Activated CD4-positive, alpha-beta T cell treated with anti-CD3 and anti-CD28 coated beads, Interleukin-2, amount 50 U/mL, for 1 hour (primary cell): ENCODE data around the gene MYADML2.
"Not testable (repeated sequence)": the region's sequence is repeated elsewhere in the genome, so short reads cannot be mapped to it uniquely, and the experiment has no call there.

Source experiments
- DNase-seq: peaks from one replicate; pipeline ENCODE4 v3.0.0-alpha.2; 2020

MYADML2 gene, protein sequence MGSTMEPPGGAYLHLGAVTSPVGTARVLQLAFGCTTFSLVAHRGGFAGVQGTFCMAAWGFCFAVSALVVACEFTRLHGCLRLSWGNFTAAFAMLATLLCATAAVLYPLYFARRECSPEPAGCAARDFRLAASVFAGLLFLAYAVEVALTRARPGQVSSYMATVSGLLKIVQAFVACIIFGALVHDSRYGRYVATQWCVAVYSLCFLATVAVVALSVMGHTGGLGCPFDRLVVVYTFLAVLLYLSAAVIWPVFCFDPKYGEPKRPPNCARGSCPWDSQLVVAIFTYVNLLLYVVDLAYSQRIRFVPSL

DNA sequence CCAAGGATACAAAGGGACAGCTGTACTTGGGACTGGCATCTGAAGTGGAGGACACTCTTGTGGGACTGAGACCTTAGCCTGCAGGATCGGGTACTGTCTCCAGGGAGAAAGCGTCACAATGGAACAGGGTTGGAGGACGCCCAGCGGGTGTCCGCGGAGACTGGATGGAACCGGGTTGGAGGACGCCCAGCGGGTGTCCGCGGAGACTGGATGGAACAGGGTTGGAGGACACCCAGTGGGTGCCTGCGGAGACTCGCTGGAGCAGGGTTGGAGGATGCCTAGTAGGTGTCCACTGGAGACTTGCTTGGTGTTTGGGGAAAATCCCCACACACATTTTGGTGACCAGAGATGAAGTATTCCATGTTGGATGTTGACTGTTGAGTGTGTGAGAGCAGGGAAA is at the start of gene MYADML2:
TSS of gene MYADML2 (minus strand) at position 45 of the 400 bp plus-strand sequence. CDS start 5,492 bp downstream, outside the sequence.
- DNase-seq = no peak

DNA sequence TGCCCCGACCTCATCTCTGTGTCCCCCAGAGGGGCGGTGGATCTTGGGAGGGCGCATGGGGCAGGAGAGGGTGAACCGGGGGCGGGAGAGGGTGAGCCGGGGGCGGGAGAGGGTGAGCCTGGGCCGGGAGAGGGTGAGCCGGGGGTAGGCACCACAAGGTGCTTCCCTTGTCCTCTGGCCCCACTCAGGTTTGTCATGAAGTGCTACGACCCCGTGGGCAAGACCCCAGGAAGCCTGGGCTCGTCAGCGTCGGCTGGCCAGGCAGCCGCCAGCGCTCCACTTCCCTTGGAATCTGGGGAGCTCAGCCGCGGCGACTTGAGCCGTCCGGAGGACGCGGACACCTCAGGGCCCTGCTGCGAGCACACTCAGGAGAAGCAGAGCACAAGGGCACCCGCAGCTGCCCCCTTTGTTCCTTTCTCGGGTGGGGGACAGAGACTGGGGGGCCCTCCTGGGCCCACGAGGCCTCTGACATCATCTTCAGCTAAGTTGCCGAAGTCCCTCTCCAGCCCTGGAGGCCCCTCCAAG is 49.3 kb upstream of the MYADML2 start:
- no peak for DNase-seq

DNA sequence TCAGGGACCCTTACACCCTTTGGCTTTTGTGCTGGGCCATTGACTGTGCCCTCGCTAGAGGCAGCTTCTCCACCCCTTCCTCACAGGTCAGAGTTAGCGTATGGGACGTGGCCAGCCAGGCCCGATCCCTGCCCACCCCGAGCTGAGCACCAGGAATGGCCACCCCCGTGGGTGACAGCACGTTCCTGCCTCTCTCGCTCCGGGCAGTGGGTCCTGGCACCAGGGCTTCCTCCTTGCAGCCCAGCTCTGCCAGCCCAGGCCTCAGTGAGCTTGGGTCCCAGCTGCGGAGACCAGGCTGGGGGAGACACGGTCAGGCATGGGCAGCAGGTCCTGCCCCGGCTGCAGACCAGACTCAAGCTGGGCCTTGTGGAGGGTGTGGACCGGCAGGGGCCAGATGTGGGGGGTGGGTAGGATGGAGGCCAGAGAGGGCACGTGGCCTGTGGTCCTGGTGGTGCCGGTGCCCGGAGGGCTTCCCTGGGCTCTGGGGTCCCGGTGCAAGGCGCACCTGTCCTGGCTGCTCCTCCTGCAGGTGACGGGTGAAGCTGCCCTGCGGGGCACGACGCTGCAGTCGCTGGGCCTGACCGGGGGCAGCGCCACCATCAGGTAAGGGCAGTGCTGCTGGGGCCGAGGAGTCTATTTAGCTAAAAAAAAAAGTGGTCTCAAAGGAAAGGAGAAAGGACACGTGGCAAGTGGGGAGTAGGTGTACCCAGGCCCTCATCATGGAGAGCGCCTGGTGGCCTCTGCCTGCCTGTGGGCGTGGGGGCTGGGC is 48.6 kb upstream of the MYADML2 start:
- DNase-seq = no peak

DNA sequence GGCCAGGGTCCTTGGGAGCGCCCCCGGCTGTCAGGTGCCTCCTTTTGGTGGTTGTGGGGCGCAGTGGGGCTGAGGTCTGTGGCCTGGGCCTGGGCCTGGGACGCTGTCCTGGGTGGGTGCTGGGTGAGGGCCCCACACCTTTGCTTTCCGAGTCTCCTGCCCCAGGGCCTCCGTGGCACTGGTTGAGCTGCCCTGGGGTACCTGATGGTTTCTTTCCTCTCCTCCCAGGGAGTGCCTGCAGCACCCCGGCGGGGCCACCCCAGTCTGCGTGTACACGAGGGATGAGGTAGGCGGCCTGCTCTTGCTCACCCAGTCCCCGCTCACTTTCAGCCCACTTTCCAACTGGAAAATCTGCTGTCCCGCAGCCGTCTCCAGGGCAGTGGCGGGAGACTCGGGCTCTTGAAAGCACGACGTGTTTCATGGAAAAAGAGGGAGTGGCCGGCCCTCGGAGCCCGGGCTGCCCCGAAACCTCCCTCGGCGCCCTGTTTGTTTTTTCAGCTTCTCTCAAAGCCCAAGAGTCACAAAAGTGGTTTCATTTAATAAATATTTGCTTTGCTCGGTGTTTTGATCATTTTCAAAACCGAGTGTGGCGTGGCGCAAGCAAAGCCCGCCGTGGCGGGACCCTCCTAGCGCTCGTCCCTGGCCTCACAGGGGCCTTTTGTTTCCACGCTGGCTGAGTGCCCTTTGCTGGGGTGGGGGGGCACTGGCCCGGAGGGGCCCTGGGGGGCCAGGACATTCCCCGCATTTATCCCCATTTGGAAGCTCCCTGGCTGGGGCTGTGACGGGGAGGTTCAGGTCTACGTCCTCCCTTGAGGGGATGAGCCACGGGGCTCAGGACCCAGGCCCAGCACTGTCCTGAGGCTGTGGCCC is 47.8 kb upstream of the MYADML2 start:
- no peak for DNase-seq

DNA sequence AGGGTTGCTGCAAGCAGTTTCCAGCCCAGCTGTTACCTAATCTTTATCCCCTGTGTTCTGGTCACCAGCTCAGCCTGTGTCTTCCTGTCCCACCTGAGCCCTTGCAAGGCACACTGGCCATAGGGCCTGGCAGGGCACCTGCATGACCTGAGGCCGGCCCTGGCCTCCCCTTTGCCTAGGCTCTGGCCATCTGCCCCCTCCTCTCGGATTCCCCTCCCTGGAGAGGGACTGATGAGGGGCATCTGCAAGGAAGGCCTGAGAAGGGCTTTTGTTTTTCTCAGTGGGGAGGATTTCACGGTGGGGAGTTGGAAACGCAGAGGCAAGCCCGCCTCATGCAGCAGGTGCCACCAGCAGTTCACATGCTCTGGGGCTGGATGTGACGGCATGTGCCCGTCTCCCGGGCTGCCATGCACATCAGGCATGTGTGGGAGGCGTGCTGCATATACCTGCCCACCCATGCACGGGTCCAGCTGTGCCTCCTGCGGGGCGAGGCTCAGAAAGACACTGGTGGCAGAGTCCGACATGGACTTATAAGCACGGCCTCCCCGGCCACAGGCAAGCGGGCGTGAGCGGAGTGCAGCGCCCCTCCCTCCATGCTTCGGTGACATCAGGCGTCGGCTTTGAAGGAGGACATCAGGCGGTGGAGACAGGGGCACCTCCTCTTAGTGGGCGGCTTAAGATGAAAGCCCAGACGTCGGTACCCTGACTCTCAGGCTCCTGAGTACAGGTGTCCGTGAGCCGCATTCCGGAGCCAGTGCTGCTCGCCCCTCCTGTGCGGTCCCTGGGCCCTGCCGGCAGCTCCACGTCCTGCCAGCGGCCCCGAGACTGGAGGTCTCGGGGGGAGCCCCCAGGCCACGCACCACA is 46.9 kb upstream of the MYADML2 start:
- DNase-seq = no peak

DNA sequence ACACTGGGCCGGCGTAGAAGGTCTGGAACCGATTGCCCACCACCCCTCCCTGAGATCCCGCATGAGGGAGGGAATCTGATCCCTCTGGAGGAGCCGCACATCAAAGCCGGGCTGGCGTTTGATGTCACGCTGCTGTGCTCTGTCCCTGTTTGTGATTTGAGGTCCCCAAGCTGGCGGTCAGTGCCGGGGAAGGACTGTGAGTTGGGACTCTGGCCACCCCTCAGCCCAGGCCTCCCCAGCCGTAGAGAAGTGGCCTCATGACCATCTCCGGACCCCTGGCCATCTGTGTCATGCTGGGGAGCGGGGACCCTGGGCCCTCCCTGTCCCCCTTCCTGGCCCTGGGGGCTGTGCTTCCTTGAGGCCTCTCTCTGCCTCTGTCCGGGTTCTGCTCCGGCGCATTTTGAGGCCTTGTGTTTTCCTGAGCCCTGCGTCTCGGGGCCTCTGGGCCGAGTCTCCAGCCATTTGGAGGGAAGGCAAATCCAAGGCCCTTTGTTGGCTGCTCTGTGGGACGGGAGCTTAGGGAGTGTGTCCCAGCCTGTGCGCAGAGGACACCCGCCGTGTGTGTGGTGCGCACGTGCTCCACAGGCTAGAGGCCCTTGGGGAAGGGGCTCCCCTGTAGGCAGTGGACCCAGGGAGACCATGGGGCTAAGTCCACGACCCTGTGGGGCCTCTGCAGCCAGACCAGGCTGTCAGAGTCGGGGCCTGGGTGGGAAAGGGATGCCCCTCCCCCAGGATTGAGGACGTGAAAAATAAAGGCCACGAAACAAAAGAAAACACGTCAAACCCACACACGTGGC is 45.5 kb upstream of the MYADML2 start:
- DNase-seq = no peak

DNA sequence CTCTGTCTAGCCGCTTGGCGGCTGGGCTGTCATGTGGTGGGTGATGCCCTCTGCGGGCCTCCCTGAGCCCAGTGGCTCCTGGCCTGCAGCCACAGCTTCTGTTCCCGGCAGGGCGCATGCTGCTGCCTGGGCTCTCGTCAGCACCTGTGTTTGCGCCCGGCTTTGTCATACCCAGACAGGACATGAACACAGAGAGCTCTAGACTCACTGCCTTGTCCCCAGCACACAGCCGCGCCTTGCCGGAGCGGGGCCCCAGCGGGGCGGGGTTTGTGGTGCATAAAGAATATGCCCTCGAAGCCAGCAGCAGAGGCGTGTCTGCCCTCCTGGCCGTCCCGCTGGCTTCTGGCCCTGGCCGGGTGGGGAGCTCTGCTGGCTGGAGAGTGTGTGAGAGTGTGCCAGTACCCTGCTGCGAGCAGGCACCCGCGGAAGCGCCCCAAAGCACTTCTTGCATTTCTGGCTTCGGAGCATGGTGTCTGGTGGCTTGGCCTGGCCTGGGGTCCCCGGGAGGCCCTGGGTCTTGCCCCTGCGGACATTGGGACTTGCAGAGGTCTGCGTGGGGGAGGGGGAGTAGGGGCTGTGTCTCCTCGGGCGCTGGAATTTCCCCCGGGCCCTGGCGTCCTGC is 44.8 kb upstream of the MYADML2 start:
- no peak for DNase-seq

DNA sequence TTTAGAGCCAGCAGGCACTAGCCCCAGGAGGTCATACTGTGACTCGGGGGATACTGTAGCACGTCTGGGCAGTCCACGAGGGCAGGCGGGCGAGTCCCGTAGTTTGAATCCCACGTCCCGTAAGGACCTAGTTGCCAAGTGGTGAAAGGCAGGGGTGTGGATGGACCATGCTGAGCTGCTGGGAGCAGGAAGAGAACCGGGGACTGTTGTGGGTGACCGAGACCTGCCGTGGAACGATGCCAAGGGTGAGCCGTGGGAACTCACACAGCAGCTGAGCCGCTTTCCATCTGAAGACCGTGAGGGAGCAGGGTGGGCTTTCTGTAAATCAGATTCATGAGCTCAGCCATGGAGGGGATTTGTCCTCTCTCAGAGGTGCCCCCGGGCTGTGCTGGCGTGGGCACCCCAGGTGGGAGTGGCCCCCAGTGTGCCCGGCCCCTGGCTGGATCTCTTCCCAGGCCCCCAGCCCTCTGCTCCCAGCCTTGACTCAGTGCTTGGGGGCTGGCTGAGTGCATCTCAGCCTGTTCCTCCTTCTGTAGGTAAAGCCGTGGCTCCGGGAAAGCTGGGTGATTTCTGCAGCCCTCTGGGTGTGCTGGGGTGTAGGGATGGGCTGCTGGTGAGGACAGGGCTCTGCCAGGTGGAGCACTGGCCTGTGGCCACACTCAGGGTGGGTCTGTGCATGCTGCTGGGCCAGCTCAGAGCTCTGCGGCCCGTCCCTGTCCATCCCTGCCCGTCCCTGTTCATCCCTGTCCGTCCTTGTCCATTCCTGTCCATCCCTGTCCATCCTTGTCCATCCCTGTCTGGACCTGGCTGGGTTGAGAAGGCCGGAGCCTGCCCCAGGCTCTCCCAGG is 44.0 kb upstream of the MYADML2 start:
- no peak for DNase-seq

DNA sequence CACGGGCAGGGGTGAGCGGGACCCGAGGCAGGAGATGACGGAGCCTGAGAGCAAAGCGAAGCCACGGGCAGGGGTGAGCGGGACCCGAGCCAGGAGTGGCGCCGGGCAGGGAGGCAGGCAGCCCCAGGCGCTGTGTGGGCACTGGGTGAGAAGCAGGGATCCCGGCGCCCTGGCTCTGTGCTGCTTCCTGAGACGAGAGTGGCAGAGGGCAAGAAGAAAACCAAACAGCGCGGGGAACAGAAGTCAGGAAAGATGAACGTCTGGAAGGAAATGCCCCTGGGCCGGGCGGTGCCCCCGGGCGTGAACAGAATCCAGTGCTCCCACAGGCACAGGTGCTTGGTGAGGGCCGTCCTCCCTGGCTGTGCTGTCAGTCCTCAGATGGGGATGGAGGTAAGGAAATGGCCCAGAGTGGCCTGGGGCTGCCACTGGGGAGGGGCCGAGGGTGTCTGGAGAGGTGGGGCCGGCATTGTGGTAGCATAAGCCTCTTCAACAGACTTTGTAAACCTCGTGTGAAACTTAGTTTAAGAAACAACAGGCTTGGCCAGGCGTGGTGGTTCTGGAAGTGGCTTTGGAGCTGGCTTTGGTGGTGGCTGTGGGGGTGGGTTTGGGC is 40.2 kb upstream of the MYADML2 start:
- DNase-seq = no peak

DNA sequence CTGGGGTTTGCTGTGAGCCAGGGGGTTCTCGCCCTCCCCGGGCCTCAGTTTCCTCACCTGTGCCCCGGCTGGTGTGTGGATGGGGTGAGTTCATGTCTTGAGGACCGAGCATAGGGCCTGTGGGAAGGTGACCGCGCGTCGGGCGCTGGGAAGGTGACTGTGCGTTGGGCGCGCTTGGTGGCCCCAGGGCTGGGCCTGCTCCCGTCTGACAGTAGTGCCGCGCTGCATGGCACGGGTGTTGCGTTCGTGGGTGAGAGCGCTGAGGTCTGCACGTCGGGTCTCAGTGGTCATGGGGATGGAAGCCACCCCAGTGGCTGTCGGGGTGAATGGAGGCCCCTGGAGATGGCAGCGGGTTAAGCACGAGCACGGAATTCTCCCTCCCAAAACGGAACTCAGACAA is 39.6 kb upstream of the MYADML2 start:
- DNase-seq = no peak

DNA sequence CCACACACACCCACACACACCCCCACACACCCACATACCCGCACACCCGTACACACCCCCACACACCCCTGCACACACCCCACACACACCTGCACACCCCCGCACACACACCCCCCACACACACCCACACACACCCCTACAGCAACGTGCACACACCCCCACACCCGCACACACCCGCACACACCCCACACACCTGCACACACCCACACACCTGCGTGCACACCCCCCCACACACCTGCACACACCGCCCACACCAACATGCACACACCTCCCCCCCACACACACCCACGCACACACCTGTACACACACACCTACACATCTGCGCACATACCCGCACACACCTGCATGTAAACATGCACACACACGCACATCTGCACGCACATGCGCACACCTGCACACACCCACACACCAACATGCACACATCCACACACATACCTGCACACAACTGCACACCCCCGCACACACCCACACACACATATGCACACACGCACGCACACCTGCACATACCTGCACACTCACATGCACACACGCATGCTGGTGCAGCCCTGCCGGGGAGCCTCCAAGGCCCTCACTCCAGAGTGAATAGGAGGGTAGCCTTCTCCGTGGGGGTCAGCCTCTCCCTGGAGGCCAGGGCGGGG is 37.9 kb upstream of the MYADML2 start:
- DNase-seq = no peak

DNA sequence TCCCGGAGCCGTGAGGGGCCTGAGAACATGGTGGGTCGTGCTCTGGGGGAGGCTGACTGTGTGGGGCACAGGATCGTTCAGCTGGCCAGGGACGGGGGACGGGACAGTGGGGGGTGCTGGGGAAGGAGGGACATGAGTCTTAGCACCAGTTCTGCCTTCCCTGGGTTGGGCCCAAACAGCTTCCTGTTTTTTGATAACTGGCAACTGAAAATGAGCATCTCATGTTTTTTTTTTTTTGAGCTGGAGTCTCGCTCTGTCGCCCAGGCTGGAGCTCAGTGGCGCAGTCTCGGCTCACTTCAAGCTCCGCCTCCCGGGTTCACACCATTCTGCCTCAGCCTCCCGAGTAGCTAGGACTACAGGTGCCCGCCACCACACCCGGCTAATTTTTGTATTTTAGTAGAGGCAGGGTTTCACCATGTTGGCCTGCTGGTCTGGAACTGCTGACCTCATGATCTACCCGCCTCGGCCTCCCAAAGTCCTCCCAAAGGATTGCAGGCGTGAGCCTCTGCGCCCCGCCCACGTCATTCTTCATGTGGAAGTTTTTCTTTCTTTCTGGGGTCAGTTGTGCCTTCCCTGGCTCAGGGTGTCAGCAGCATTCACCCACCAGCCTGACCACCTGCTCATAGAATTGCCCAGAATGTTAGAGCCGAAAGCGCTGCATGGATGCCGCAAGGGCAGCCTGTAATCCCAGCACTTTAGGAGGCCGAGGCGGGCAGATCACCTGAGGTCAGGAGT is 36.8 kb upstream of the MYADML2 start:
- no peak for DNase-seq

DNA sequence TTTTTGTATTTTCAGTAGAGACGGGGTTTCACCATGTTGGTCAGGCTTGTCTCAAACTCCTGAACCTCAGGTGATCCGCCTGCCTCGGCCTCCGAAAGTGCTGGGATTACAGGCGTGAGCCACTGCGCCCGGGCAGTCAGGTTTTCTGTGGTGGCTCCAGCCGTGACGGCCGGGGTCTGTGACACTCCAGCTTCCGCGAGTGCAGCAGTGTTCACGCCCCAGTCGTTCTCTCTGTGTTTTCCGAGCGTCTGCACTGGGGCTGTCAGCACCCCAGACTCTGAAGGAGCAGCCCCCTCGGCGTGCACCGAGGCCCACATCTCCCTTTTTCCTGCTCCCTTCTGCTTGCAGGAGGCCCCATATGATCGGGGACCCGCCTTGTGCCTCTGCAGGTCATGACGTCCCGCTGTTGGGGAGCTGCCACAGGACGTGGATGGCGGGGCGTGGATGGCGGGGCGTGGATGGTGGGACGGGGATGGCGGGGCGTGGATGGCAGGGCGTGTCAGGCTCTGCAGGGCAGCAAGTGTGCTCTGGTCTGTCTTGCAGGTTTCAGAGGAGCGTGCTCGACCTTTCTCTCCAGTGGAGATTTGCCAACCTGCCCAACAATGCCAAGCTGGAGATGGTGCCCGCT is 36.1 kb upstream of the MYADML2 start:
- DNase-seq = no peak

DNA sequence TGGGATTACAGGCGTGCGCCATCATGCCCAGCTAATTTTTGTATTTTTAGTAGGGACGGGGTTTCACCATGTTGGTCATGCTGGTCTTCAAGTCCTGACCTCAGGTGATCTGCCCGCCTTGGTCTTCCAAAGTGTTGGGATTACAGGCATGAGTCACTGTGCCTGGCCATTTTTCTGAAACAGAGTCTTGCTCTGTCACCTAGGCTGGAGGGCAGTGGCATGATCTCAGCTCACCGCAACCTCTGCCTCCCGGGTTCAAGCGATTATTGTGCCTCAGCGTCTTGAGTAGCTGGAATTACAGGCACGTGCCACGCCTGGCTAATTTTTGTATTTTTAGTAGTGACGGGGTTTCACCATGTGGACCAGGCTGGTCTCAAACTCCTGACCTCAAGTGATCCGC is 34.5 kb upstream of the MYADML2 start:
- not testable (repeated sequence) for DNase-seq

DNA sequence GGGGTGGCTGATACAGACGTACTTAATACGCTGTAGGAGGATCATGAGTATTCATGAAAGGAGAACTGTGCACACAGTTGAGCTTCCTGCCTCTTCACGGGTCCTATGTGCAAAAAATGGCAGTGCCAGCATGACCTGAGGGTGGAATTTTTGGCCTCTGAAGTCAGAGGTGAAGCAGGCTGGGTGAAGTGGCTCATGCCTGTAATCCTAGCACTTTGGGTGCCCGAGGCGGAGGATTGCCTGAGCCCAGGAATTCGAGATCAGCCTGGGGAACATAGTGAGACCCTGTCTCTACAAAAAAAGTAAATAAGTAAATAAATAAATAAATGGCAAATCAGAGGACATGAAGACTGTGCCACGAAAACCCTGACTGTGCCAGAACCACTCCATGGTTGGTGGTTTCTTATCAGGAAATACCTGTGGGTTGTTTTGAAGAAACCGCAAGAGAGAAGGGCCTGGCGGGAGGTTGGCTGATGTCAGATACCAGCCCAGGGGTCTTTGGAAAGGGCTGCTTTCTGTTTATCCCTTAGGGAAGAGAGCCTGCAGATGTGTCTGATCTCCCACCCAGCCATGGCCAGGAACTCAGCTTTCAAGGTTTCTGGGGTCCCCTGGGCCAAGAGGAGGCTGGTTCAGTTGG is 33.8 kb upstream of the MYADML2 start:
- DNase-seq = no peak

DNA sequence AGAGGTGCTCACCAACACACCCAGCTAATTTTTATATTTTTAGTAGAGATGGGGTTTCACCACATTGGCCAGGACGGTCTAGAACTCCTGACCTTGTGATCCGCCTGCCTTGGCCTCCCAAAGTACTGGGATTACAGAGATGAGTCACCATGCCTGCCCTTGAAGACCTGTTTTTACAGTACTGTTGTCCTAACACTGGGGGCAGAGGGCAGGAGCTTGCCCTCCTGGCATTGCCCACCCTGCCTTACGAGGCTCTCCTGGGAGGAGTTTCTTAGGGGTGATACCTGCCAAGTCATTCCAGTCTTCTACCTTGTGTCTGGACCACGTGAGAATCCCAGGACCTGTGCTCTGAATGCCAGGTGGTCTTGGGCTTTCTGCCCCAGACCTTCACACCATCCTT is 33.1 kb upstream of the MYADML2 start:
- DNase-seq = no peak
